DMS53 treated with DMSO at 0.1 percent for 48 hours (cell line): ENCODE data around the gene LOC128125822.
A peak's percentile ranks its signal among the peaks of the same experiment; 100 is the strongest.
"Not testable (repeated sequence)": the region's sequence is repeated elsewhere in the genome, so short reads cannot be mapped to it uniquely, and the experiment has no call there.

Source experiments
- DNase-seq: peaks from one replicate; lab custom pipeline; 2025; ENCODE audit not compliant: unreplicated experiment; lab: John Stamatoyannopoulos, UW

LOC128125822 gene

DNA sequence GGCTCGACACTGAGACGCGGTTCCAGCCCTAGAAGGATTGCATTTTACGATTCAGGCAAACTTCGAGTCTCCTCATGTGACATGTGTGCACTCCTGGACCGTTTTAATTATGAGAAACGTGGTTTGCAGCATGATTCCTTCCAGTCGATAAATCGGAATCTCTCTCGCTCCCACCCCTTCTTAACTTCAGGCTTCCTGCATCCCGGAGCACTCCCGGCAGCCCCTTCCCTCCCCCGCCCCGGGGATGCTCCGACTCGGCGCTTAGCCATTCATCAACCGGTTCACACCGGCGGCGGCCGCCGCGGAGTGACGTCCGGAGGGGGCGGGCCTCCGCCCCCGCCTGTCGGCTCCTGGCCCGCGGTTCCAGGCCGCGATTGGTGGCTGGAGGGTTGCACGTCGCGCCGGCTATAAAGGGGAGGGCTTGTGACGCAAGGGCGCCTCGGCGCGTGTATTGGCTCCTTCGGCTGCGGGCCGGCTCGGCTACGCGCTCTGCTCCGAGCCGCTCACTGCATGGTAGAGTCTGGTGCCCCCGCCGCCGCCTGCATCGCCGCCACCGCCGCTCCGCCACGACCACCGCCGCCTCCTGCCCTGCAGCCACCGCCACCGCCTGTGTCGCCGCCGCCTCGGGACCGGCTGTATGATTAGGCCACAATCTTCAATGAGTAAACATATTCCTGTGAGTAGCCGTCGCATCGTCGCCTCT is at the start of gene LOC128125822, which contains the start of gene PTP4A1:
Gene LOC128125822 (plus strand): TSS at position 437 of the 703 bp plus-strand sequence.
Gene PTP4A1 (plus strand): TSS at position 437 of the 703 bp plus-strand sequence. CDS start 4,401 bp downstream, outside the sequence.
- DNase-seq: peak; percentile 94

DNA sequence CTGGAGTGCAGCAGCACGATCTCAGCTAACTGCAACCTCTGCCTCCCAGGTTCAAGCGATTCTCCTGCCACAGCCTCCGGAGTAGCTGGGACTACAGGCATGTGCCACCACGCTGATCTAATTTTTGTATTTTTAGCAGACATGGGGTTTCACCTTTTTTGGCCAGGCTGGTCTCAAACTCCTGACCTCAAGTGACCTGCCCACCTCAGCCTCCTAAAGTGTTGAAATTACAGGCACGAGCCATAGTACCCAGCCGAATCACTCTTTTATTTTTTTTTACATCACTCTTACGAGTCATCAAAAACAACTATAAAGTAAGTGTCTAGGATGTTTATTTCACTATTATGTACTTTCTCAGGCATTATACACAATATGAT is 49.4 kb upstream of the LOC128125822 start:
- not testable (repeated sequence) for DNase-seq

DNA sequence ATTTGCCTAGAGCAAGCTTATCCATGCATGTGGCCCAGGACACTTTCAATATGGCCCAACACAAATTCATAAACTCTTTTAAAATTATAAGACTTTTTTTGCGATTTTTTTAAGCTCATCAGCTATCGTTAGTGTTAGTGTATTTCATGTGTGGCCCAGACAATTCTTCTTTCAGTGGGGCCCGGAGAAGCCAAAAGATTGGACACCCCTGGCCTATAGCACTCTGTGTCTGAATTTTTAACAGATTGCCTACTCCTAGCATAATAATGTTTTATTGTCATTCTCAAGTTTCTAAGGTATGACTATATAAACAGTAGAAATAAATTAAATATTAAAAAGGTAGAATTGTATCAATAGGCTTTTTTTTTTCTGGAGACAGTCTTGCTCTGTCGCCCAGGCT is 48.6 kb upstream of the LOC128125822 start:
- no peak for DNase-seq

- DNase-seq: no peak
These were observed 46.9 kb upstream of the LOC128125822 start for GRCh38 chr6:63525186-63525878.

GRCh38 chr6:63526931-63527330 is 45.3 kb upstream of the LOC128125822 start:
- DNase-seq: no peak

- DNase-seq: peak; percentile 94
These were observed 44.4 kb upstream of the LOC128125822 start for GRCh38 chr6:63527658-63528514.

DNA sequence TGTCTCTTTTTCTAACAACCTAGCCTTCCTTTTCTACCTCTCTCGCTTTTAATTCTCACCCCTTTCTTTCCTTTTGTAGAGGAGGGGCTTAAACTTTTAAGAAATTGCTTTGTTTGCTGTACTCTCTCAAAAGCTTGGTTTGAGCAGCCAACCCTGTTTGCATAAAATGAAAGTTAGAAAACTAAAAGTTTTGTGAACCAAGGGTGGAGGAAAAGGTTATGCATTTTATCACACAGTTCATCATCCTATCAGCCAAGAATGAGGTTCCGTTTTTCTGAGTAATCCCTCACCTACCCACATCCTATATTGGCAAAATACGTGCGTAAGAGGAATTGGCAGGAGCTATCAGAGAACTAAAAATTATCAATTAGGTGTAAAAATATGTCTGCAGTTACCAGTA is 42.8 kb upstream of the LOC128125822 start:
- DNase-seq: no peak

- DNase-seq: no peak
These were observed 42.1 kb upstream of the LOC128125822 start for GRCh38 chr6:63530182-63530581.

DNA sequence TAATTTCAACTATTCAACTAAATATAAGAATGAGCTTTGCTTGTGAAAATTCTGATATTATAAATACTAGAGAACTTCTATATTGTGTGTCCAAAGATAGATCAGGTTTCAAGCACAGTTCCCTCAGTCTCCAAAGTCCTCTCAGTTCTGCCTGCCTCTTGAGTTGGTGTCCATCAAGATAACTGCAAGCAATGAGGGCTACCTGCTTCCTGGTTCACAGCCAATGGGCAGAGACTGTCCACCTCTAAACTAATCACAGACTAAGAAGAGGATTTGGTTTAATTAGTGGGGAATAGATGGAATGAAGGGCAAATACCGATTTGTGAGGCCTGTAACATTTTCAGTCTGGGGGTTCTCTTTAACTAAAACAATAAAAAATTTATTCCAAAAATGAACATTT is 41.3 kb upstream of the LOC128125822 start:
- DNase-seq: no peak

DNA sequence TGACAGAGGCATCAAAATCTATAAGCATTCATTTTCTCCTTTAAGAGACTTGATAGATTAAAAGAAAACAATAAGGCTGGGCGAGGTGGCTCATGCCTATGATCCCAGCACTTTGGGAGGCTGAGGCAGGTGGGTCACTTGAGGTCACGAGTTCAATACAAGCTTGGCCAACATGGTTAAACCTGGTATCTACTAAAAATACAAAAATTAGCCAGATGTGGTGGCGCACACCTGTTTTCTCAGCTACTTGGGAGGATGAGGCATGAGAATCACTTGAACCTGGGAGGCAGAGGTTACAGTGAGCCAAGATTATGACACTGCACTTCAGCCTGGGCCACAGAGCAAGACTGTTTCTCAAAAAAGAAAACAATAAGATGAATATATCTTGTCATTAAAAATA is 39.3 kb upstream of the LOC128125822 start:
- no peak for DNase-seq

- DNase-seq: no peak
These were observed 38.3 kb upstream of the LOC128125822 start for GRCh38 chr6:63533952-63534351.

GRCh38 chr6:63537201-63537958 is 34.9 kb upstream of the LOC128125822 start:
- no peak for DNase-seq

GRCh38 chr6:63537959-63538300 is 34.4 kb upstream of the LOC128125822 start:
- no peak for DNase-seq

DNA sequence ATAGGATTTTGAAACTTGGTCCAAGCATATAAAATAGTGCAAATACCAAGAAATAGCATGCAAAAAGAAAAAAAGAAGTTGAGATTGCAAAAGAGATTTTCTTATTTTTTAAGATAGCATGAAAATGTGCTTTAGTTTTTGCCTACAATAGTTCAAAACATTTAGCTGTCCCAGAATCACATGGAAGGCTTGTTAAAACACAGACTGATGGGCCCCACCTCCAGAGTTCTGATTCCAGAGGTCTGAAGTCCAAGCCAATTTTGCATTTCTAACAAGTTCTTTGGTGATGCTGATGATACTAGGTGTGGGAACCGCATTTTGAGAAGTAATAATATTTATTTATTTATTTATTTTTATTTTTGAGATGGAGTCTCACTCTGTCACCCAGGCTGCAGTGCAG is 33.7 kb upstream of the LOC128125822 start:
- DNase-seq: no peak

- DNase-seq: no peak
These were observed 29.3 kb upstream of the LOC128125822 start for GRCh38 chr6:63543001-63543400.

DNA sequence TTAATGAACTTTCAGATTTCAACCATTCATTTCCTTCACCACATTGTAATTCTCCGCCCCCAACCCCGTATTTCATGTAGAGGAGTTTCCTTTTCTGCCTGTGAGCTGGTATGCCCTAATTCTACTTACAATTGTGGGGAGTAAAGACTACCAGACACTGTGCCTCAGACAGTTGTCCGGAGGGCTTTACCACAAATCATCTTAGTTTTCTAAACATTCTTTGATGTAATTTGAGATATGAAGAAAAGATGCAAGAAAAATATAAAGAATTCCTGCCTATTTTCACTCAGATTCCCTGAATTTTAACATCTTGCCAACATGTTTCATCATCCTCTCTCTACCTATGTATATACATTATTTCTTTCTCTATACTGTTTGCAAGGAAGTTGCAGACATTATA is 28.3 kb upstream of the LOC128125822 start:
- DNase-seq: no peak

DNA sequence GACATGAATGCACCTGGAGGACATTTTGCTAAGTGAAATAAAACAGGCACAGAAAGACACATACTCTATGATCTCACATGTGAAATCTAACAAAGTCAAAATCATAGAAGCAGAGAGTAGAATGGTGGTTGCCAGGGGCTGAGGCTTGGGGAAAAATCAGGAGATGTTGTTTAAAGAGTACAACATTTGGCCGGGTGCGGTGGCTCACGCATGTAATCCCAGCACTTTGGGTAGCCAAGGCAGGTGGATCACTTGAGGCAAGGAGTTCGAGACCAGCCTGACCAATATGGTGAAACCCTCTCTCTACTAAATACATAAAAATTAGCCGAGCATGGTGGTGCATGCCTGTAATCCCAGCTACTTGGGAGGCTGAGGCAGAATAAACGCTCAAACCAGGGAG is 26.0 kb upstream of the LOC128125822 start:
- DNase-seq: no peak

DNA sequence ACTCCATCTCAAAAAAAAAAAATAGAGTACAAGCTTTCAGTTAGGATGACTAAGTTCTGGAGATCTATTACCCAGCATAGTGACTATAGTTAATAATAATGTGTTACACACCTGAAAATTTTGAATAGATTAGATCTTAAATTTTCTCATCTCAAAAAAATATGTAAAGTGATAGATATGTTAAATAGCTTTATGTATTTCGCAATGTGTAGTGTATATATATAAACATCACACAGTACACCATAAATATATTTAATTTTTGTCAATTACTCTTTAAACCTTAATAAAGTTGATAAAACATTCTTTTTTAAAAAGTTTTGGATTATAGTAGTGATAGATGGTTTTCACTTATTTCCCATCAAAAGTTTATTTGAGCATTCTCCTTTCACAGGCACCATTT is 25.6 kb upstream of the LOC128125822 start:
- DNase-seq: no peak

DNA sequence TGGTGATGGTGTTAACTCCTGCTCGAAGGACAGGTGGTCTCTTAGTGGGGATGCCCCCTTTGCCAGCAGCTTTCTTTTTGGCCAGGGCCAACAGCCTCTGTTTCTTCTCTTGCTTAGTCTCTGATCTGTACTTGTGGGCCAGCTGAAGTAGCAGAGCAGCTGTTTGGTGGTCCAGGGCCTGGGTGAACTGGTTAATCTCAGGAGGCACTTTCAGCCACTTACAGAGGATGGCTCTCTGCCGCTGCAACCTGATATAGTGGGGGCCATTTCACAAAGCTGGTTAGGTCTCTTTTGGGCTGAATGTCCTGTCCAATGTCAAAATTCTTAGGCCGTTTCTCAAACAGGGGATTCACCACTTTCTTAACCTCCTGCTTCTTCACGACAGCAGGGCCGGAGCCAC is 23.2 kb upstream of the LOC128125822 start:
- no peak for DNase-seq

DNA sequence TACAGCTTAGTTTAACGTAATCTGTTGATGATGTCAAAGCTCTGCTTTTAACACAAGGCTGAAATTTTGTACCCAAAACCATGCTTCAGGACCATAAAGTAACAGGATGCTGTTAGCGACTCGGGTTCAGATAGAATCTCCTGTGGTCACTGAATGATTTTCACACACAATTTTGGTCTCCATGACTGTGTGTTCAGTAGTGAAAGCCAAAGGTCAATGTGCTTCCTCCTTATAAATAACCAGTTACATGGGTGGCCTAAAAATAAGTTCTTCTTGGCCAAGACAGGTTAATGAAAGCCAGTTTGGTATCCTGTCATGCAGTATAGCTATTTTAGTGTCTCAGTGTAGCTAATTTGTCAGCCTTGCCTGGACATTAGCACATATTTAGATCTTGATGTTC is 19.1 kb upstream of the LOC128125822 start:
- DNase-seq: no peak

DNA sequence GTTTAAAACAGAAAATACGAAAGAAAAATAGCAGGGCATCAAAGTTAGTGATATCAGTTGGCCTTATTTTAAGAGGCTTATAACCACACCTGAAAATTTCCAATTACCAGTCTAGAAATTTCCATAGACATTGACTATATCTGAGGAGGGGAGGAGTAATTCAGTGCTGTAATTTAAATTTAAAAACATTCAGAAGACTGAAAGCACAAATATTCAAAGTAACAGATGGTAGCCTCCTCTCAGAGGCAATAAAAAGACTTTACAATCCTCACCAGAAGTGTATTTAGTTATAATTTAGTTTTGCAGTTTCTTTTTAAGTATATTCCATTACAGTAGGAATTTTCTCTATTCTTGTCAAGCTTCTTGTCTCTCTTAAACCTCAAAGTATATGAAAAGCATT is 18.4 kb upstream of the LOC128125822 start:
- DNase-seq: no peak
